H1 (cell line): ENCODE results near the gene ARHGAP22.

Experiments
- KDM1A ChIP-seq: fragments of 200-600, 300-600 bp; sonication (generic); IDR thresholded peaks from 2 replicates; pipeline ENCODE4 v1.7.1; 2016; ENCODE audit warnings: mild to moderate bottlenecking, low read length, borderline replicate concordance
- POLR2A ChIP-seq, 2 experiments: IDR thresholded peaks; 1 replicate in 1 of 2; 2 replicates in 1 of 2; pipeline ENCODE4 v1.6.1; 2011; ENCODE audit warnings: low read depth in 2 of 2, low read length in 2 of 2, mild to moderate bottlenecking in 2 of 2; ENCODE audit errors: control extremely low read depth in 1 of 2
- POLR2AphosphoS5 ChIP-seq: IDR thresholded peaks from 2 replicates; pipeline ENCODE4 v1.6.1; 2011; ENCODE audit warnings: low read depth, low read length
- ZNF274 ChIP-seq: IDR thresholded peaks from 2 replicates; pipeline ENCODE4 v1.7.0; 2012; ENCODE audit warnings: low read length, borderline replicate concordance; ENCODE audit errors: extremely low read depth

GRCh38 chr10:48511875-48512231, 93.0 kb downstream of the ARHGAP22 start:
- TF ChIP-seq POLR2A (IDR thresholded peaks at IDR 0.05; ENCODE audit: control extremely low read depth in 1 of 2, low read depth in 2 of 2, low read length in 2 of 2) = no peak
- TF ChIP-seq POLR2AphosphoS5 = no peak
- no peak for TF ChIP-seq ZNF274
- no peak for TF ChIP-seq KDM1A
